GM23338 (cell line): Measurements from ENCODE around the gene IL22RA2. TPM values are rescaled to one million over a fixed set of nuclear protein-coding genes. Genes with fewer than 3 reads are reported as not detected.

Experiments used
- ATAC-seq: fragments of 200-7000 bp; cut with Tn5 transposase; 3 replicates; pipeline ENCODE4 v1.9.1; 2020
- DNase-seq: peaks from one replicate; pipeline ENCODE4 v3.0.0-alpha.2; 2015; ENCODE audit warnings: low spot score
- H2AFZ ChIP-seq: fragments of 200-600 bp; sonication (generic); 2 replicates; pipeline ENCODE4 v1.8.0; 2016; ENCODE audit warnings: antibody characterized with exemption, mild to moderate bottlenecking, moderate library complexity
- H3F3A ChIP-seq: fragments of 200-600 bp; sonication (generic); replicated peaks from 2 replicates; pipeline ENCODE4 v1.8.0; 2017; ENCODE audit warnings: antibody characterized with exemption, mixed run types, low read depth
- H3K27ac ChIP-seq: fragments of 200-600 bp; sonication (generic); 2 replicates; pipeline ENCODE4 v1.6.1; 2016; ENCODE audit warnings: low read depth
- H3K27me3 ChIP-seq: fragments of 200-600 bp; sonication (generic); 2 replicates; pipeline ENCODE4 v1.8.0; 2016; ENCODE audit warnings: mild to moderate bottlenecking, mixed run types, moderate library complexity; ENCODE audit not compliant: insufficient read depth
- H3K36me3 ChIP-seq: fragments of 200-600 bp; sonication (generic); 2 replicates; pipeline ENCODE4 v1.8.0; 2016; ENCODE audit warnings: mild to moderate bottlenecking; ENCODE audit not compliant: insufficient read depth
- H3K4me1 ChIP-seq: fragments of 200-600 bp; sonication (generic); 2 replicates; pipeline ENCODE4 v1.8.0; 2016; ENCODE audit warnings: mild to moderate bottlenecking, moderate library complexity; ENCODE audit not compliant: insufficient read depth
- H3K4me2 ChIP-seq: fragments of 200-600 bp; sonication (generic); 2 replicates; pipeline ENCODE4 v1.7.1; 2017; ENCODE audit warnings: mixed run types
- H3K4me3 ChIP-seq: fragments of 200-600 bp; sonication (generic); 2 replicates; pipeline ENCODE4 v1.6.1; 2016; ENCODE audit warnings: mixed run types
- H3K79me2 ChIP-seq: fragments of 200-600 bp; sonication (generic); replicated peaks from 2 replicates; pipeline ENCODE4 v1.8.0; 2017; ENCODE audit warnings: mild to moderate bottlenecking; ENCODE audit not compliant: insufficient read depth
- H3K9me2 ChIP-seq: fragments of 200-600 bp; sonication (generic); 2 replicates; pipeline ENCODE4 v1.8.0; 2017; ENCODE audit not compliant: insufficient read depth
- H4K20me1 ChIP-seq: fragments of 200-600 bp; sonication (generic); replicated peaks from 2 replicates; pipeline ENCODE4 v1.8.0; 2017; ENCODE audit warnings: mild to moderate bottlenecking; ENCODE audit not compliant: insufficient read depth
- H3K27ac Mint-ChIP-seq: 2 replicates; pipeline ENCODE4 v1.8.0; 2020; ENCODE audit warnings: inconsistent platforms, mild to moderate bottlenecking, moderate library complexity, mixed read lengths
- H3K27me3 Mint-ChIP-seq: 3 replicates; pipeline ENCODE4 v1.8.0; 2022; ENCODE audit warnings: low read depth, mild to moderate bottlenecking, moderate library complexity, mixed read lengths, inconsistent platforms; ENCODE audit not compliant: insufficient read depth, poor library complexity
- H3K36me3 Mint-ChIP-seq: 3 replicates; pipeline ENCODE4 v1.8.0; 2021; ENCODE audit warnings: low read depth, mild to moderate bottlenecking, inconsistent platforms, moderate library complexity, mixed read lengths
- H3K4me1 Mint-ChIP-seq: 3 replicates; pipeline ENCODE4 v1.8.0; 2020; ENCODE audit warnings: mild to moderate bottlenecking, inconsistent platforms, mixed read lengths
- H3K4me3 Mint-ChIP-seq: 3 replicates; pipeline ENCODE4 v1.8.0; 2021; ENCODE audit warnings: moderate library complexity, mild to moderate bottlenecking, inconsistent platforms, mixed read lengths
- H3K9me3 Mint-ChIP-seq: 3 replicates; pipeline ENCODE4 v1.8.0; 2020; ENCODE audit warnings: moderate library complexity, mild to moderate bottlenecking, inconsistent platforms, mixed read lengths
- CTCF ChIP-seq, 2 experiments: fragments of 200-600 bp in 1 of 2; sonication (generic) in 1 of 2; conservative IDR thresholded peaks; 2 replicates each; pipeline versions ENCODE4 v1.5.1 to v1.6.1; 2016 to 2017; ENCODE audit warnings: antibody characterized with exemption in 2 of 2, low read depth in 2 of 2, mild to moderate bottlenecking in 2 of 2, moderate library complexity in 1 of 2
- ZNF114 ChIP-seq: fragments of 250-450 bp; sonication (Bioruptor Pico); IDR thresholded peaks from 2 replicates; pipeline ENCODE4 v1.5.0; 2020; ENCODE audit warnings: mild to moderate bottlenecking, moderate library complexity
- ZNF331 ChIP-seq: fragments of 250-450 bp; sonication (Bioruptor Pico); IDR thresholded peaks from 2 replicates; pipeline ENCODE4 v1.5.0; 2020; ENCODE audit warnings: low read depth, mild to moderate bottlenecking, moderate library complexity
- polyA plus RNA-seq: library from polyadenylated mRNA; unstranded; fragments of >200 nt; fragmentation: Nextera tagmentation; extraction: Ambion mirVana; gene quantifications from 2 replicates; pipeline ENCODE4 v1.2.1, GENCODE V29; 2016
- total RNA-seq: library from RNA; depleted of rRNA; stranded (reverse); fragments of >200 nt; shearing (Covaris generic); gene quantifications from 2 replicates; pipeline ENCODE4 v1.2.3, GENCODE V29; 2014

Gene IL22RA2
- total and polyA plus RNA-seq, 2 experiments from 2014 or later, result not detected

- H3K27ac ChIP-seq, result no peak overlapping the region
- H3K27ac Mint-ChIP-seq, result no peak overlapping the region
- peaks cover 37% of the 10 kb centered on the region for H3K36me3 Mint-ChIP-seq
- DNase-seq (no peak), ATAC-seq (no peak)
- H3K36me3 ChIP-seq, result peaks cover 31% of the 10 kb centered on the region
- TF ChIP-seq CTCF (conservative IDR thresholded peaks at IDR 0.05; ENCODE audit: low read depth in 2 of 2) (no peak), ZNF331 (no peak)
- no peaks in the 10 kb centered on the region for H3F3A ChIP-seq
- H3K27me3 Mint-ChIP-seq, result peaks cover 3% of the 10 kb centered on the region
- H3K4me1 ChIP-seq, result no peaks in the 10 kb centered on the region
- no peaks in the 10 kb centered on the region for H3K27me3 ChIP-seq
- no peak overlapping the region for H3K4me3 Mint-ChIP-seq
- H3K4me2 ChIP-seq, result no peak overlapping the region
- H3K9me3 Mint-ChIP-seq, result peaks cover 68% of the 10 kb centered on the region
- H3K9me2 ChIP-seq, result no peaks in the 10 kb centered on the region; the same call in 1 of the 2 replicates
- H3K79me2 ChIP-seq, result no peaks in the 10 kb centered on the region
- no peak overlapping the region for H2AFZ ChIP-seq
- no peak overlapping the region for H3K4me3 ChIP-seq
- H4K20me1 ChIP-seq, result no peaks in the 10 kb centered on the region
- no peaks in the 10 kb centered on the region for H3K4me1 Mint-ChIP-seq
These were observed 17.2 kb upstream of the IL22RA2 start for GRCh38 chr6:137190583-137191094.

- Mint-ChIP-seq H3K9me3 (peaks cover 86% of the 10 kb centered on the region), H3K27ac (no peak overlapping the region), H3K4me3 (no peak overlapping the region), H3K27me3 (peaks cover 3% of the 10 kb centered on the region), H3K4me1 (no peaks in the 10 kb centered on the region), H3K36me3 (peaks cover 53% of the 10 kb centered on the region)
- TF ChIP-seq CTCF (conservative IDR thresholded peaks at IDR 0.05; ENCODE audit: low read depth in 2 of 2), result no peak
- TF ChIP-seq ZNF114, result 0 out of 2 replicates have a peak, but pooled peaks have one; percentile 31
- Histone ChIP-seq H3F3A (no peaks in the 10 kb centered on the region), H3K36me3 (peaks cover 40% of the 10 kb centered on the region), H3K27ac (no peak overlapping the region), H3K4me3 (no peak overlapping the region), H3K27me3 (no peaks in the 10 kb centered on the region), H3K4me2 (no peak overlapping the region), H2AFZ (no peak overlapping the region), H4K20me1 (no peaks in the 10 kb centered on the region), H3K9me2 (no peaks in the 10 kb centered on the region), H3K79me2 (no peaks in the 10 kb centered on the region), H3K4me1 (no peaks in the 10 kb centered on the region)
- ATAC-seq (no peak), DNase-seq (peak; percentile 85)
These were observed 15.4 kb upstream of the IL22RA2 start for GRCh38 chr6:137188855-137189254.

- Histone ChIP-seq H3K27ac (no peak overlapping the region), H3K4me3 (no peak overlapping the region), H4K20me1 (no peaks in the 10 kb centered on the region), H3K36me3 (peaks cover 54% of the 10 kb centered on the region), H3K4me2 (no peak overlapping the region), H2AFZ (no peak overlapping the region), H3F3A (no peaks in the 10 kb centered on the region), H3K9me2 (no peaks in the 10 kb centered on the region), H3K4me1 (no peaks in the 10 kb centered on the region), H3K27me3 (no peaks in the 10 kb centered on the region), H3K79me2 (no peaks in the 10 kb centered on the region)
- H3K9me3 Mint-ChIP-seq, result peaks cover 95% of the 10 kb centered on the region
- H3K4me1 Mint-ChIP-seq, result no peaks in the 10 kb centered on the region
- DNase-seq (no peak), ATAC-seq (no peak)
- peaks cover 63% of the 10 kb centered on the region for H3K36me3 Mint-ChIP-seq
- H3K4me3 Mint-ChIP-seq, result no peak overlapping the region
- H3K27ac Mint-ChIP-seq, result no peak overlapping the region
- peaks cover 3% of the 10 kb centered on the region for H3K27me3 Mint-ChIP-seq
- no peak for TF ChIP-seq CTCF (conservative IDR thresholded peaks at IDR 0.05; ENCODE audit: low read depth in 2 of 2)
These were observed 11.8 kb upstream of the IL22RA2 start for GRCh38 chr6:137185290-137185689.
